GM18868 (cell line): ENCODE measurements around the gene RTN4.
"Not testable (repeated sequence)": the region's sequence is repeated elsewhere in the genome, so short reads cannot be mapped to it uniquely, and the experiment has no call there.

Experiments used
- ATAC-seq: cut with Tn5 transposase; IDR thresholded peaks from one replicate; pipeline ENCODE4 v1.9.1; 2021; ENCODE audit warnings: mild to moderate bottlenecking, moderate library complexity; ENCODE audit not compliant: unreplicated experiment

RTN4 gene

DNA sequence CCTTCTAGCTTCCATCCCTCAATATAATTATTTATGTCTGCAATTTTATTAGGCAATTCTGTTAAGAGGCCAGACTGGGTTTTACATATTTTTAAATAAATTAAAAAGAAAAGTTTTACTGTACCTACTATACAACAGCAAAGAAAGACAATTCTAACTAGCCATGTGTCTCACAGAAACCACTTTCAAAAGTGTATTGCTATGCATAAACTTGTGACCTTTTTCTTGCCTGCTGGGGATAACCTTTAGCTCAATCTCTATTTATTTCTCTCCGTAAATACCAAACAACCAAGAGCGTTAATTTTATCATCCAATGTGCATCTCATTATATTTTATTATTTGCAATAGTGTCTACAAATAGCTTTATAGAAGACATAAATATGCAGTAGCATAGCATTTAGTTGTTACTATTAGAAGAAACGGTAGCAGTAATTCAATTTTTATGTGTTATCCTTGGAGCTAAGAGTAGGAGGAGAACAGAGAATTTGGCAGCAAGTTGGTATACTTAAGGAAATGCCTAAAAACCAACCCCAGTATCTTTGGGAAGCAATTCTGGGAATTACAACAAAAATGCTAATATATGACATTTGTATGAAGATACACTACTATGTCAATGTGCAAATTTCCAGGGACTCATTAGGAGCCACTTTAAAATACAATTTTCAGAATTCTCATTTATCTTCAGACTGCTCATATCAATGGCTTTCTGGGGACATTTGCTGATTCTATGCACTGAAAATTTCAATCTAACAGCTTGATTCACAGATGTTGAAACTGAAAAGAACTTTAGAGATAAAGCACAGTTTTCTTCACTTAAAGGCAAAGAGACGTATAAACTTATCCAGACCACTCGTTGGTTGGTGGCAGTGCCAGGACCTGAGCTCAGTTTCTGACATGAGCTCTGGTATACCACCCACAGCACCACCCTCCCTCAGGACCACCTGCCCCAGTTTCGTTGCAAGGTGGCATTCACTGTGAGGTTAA, 23.0 kb upstream of the RTN4 start:
- no peak for ATAC-seq

DNA sequence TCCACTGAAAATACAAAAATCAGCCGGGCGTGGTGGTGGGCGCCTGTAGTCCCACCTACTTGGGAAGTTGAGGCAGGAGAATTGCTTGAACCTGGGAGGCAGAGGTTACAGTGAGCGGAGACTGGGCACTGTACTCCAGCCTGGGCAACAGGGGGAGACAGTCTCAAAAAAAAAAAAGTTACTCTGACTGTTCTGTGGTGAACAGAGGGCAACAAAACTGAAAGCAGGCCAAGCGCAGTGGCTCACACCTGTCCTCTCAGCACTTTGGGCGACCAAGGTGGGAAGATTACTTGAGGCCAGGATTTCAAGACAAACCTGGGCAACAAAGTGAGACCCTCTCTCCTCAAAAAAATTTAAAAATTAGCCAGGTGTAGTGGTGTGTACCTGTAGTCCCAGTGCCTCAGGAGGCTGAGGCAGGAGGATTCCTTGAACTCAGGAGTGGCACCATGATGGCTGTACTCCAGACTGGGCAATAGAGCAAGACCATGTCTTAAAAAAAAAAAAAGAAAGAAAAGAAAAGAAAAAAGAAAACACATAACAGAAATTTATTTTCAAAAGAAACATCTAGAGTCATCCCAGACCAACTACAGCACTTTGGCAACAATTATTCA, 13.6 kb upstream of the RTN4 start:
- no peak for ATAC-seq

DNA sequence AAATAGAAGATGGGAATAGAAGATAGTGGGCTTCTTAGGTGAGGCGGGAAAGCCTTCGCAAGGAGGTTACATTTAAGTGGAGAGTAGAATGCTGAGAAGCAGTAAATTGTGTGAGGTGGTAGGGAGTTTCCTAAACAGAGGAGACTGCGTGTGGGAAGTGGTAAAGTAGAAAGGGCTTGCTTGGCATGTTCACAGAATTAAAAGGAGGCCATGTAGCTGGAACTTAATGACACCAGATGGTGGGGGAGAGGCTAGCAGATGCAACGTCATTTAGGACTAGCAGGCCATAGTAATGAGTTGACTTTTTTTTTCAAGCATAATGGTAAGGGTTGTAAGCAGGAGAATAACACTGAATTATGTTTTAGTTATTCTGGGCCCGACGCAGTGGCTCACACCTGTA, 13.0 kb upstream of the RTN4 start:
- ATAC-seq = no peak

DNA sequence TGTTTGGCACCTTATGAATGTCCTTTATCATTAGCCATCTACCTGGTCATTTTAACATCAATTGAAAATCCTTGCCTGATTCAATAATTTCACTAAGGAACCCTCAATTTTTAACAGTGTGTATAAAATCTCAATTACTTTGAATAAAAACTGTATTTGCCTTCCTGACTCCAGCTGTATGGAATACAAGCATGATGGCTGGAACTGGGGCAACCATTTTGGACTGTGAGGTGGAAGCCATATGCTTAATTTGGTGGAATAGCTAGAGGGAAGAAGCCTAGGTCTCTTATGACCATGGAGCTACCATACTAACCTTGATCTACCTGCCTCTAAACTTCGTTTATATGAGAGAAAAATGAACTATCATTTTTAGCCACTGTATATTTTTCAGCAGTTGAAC, 12.5 kb upstream of the RTN4 start:
- no peak for ATAC-seq

DNA sequence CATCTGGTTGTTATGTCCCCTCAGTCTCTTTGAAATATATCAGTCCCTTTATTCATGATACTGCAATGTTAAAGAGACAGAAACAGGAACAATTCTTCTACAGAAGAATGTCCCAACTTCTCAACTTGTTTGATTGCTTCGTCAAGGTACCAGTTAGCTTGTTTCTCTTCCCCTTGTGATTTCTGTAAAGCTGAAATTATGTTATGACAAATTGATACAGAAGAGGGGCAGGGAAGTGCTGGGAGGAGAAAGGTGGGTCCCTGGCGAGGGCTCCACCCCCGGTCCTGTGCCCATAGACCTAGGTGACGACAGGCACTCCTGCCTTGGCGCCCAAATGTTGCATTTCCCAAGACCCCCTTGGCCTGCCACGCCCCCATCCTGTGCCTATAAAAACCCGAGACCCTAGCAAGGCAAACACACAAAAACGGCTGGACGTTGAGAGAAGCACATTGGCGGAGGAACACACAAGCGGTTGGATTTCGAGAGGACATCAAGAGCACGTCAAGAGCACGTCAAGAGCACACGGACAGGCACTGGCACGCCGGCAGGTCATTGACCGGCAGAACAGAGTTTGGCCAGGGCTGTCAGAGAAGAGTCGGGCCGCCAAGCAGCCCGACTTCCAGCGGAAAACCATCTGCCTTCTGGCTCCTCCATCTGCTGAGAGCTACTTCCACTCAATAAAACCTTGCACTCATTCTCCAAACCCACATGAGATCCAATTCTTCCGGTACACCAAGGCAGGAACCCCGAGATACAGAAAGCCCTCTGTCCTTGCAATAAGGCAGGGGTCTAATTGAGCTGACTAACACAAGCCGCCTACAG, 11.5 kb upstream of the RTN4 start:
- no peak for ATAC-seq

DNA sequence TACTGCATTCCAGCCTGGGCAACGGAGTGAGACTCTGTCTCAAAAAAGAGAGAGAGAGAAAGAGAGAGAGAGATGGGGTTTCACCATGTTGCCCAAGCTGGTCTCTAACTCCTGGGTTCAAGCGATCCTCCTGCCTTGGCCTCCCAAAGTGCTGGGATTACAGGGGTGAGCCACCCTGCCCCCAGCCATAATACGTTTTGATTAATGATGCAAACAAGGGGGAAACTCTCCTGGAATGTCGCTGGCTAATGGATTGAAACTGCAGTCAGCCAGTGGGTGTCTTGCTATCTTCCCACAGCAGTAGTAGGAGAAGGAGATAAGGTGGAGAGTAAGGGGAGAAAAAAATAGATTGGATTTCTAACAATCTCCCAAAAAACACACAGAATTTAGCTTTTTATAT, 9.5 kb upstream of the RTN4 start:
- ATAC-seq = no peak

DNA sequence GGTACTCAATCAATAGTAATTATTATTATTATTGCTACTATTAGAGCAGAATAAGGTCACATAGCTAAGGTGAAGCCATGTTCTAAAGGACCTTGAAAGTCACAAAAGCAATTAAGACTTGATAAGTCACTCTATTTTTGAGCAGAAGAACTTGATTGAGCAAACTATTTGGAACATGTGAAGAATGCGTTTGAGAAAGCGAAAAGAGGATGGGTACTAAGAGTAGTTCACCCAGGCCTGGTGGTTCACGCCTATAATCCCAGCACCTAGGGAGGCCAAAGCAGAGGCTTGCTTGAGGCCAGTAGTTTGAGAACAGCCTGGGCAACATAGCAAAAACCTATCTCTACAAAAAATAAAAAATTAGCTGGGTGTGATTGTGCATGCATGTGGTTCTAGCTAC, 7.2 kb upstream of the RTN4 start:
- no peak for ATAC-seq

DNA sequence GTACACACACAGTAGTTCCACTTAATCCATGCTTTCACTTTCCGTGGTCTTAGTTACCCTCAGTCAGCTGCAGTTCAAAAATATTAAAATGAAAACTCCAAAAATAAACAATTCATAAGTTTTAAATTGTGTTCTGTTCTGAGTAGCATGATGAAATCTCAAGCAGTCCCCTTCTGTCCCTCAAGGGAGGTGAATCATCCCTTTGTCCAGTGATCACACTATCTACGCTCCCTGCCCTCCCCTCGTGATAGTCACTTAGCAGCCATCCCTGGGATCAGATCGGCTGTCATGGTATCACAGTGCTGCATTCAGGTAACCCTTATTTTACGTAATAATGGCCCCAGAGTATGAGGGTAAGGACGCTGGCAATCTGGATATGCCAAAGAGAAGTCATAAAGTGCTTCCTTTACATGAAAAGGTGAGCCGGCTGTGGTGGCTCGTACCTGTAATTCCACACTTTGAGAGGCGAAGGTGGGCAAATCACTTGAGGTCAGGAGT, 5.8 kb upstream of the RTN4 start:
- ATAC-seq = no peak

DNA sequence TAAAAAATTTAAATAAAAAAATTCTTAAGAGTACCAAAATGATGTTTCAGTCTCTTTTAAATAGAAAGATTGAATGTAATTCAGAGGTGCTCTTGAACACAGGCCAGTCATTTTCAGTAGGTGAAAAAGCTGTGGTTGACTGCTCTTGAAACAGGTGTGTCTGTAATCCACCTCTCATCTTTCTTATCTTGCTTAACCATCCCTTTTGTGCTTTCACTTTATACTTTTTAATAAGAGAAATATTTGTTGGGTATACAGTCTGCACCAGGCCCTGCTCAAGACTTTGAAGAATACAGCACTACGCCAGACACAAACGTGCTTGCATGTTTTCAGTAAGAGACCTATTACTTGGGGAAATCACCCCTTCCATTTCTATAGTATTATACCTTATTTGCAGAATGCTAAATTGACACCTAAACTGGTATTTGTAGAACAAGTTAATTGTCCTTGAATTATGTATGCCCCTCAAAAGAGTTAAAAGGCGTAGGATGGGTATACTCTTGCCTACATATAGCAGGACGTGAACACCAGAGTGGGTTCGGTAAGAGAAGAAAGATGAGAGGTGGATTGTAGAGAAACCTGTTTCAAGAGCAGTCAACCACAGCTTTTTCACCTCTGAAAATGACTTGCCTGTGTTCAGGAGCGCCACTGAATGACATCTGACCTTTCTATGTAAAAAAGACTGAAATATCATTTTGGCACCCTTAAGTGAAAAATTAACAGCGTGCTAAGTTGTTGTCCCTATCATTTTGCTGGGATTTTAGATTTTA, 4.0 kb upstream of the RTN4 start:
- ATAC-seq = peak; percentile 25

DNA sequence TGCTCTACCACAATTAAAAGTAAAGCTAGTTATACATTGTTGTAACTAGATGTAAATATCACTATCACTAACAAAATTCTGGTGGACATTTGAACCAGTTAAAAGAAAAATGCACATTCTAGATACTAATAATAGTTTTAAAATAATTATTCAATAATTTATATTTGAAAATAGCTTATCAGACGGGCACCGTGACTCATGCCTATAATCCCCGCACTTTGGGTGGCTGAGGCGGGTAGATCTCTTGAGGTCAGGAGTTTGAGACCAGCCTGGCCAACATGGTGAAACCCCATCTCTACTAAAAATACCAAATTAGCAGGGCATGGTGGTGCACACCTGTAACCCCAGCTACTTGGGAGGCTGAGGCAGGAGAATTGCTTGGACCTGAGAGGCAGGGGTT, 3.0 kb upstream of the RTN4 start:
- ATAC-seq = not testable (repeated sequence)

DNA sequence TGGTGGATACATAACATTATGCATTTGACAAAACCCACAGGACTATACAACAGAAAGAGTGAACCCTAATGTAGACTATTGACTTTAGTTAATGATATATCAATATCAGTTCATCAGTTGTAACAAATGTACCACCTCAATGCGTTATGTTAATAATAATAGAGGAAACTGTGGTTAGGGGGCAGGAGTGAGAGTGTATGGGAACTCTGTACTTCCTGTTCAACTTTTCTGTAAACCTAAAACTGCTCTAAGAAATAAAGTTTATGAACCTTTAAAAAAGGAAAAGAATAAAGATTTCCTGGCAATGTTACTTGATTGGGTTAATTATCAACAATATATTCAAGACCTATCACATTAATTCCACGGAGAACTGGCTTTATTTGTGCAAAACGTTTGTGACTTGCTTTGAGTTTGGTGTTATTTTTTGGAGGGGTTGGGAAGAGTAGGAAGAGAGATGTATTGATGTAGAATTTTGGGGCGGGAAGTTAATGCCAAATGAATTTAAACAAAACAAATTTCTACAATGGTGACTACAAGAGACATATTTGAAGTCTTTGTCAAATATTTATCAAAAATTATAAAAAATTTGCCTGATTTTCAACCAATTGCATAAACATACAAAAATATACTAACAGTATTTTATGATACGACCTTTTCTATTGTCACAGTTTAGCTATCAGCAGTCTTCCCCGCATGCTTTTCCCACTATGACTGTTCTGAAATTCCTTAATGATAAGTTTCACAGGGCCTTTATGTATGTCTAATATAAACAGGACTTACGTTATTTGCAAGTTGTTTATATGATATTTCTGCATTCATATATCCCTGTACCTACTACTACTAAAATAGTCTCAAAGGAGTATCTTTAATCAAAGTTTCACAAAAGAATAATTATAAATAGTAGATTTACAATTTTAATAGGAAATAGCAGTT, 2.1 kb upstream of the RTN4 start:
- no peak for ATAC-seq

DNA sequence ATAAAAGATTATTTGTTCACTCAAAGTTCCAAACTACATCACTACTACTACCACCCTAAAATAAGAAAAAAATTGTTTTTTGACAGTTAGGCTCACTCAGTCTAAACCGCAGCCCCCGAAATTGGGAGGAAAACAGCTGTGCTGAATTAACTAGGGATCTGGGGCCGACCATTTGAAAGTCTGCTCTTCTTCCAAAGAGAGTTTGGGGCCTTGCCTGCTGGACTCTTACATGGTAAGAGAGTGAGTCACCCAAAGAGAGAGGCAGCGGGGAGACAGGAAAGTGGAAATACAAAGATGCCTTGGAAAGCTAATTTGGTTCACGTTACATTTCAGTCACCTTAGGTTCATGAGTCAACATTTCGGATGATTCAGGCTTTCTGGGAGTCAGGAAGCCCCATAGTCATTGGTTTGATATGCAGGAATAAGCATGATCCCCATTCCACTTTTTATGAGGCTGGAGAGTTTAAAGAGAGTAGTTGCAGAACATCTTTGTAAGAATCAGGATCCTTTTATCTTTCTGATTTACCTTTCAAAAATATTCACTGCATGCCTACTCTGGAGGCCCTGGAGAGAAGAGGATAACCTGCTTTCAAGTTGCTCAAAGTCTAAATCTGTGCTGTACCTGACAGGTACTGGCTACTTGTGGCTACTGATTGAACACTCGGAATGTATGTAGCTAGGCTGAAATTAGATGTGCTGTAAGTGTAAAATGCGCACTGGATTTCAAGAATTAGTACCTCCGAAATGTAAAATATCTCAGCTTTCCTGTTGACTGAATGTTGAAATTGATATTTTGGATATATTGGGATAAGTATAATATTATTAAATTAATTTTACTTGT, 995 bp upstream of the RTN4 start:
- ATAC-seq = no peak

DNA sequence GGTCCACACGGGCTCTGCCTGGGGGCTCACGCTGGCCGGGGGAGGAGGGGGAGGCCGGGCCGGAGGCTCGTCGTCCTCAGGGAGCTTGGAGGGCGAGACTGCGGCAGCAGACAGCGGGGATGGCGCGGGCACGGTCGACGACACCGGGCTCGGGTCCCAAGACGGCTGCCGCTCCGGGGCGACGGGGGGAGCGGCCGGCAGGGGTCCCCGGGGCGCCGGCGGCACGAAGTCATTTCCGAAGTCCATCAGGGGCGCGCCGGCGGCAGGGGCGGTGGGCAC, 491 bp downstream of the RTN4 start:
- no peak for ATAC-seq

DNA sequence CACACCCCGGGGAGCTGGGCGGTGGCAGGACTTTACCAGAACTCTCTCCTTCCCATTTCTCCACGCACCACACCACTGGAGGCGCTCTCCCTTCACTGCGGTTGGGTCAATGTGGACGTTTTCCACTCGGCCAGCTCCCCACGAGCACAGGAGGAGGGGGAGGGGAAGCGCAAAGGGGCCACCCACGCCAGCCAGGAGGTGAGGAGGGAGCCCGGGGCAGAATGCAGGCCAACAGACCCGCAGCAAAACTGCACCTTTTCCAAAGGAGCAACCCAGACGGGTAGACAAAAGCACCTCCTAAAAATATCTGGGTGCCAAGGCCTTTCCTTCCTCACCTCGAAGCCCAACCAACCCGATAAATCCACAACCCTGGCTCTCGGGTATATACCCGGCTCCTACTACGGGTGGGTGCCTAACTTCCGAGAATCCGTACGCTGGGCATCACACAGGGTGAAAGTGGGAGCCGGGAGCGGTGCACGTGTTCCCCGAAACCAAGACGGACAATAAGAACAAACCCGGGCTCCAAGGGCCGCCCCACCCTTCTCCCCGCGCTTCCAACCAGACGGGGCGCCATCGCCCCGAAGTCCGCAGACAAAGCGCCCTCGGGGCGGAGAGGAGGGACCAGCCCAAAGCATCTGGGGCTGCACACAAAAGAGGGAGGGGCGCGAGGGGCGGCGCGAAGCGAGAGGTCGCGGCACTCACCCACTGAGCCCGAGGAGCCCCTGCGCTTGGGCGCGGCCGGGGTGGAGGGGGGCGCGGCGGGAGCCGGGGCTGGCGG, 1.0 kb downstream of the RTN4 start:
- peak; percentile 11 for ATAC-seq

DNA sequence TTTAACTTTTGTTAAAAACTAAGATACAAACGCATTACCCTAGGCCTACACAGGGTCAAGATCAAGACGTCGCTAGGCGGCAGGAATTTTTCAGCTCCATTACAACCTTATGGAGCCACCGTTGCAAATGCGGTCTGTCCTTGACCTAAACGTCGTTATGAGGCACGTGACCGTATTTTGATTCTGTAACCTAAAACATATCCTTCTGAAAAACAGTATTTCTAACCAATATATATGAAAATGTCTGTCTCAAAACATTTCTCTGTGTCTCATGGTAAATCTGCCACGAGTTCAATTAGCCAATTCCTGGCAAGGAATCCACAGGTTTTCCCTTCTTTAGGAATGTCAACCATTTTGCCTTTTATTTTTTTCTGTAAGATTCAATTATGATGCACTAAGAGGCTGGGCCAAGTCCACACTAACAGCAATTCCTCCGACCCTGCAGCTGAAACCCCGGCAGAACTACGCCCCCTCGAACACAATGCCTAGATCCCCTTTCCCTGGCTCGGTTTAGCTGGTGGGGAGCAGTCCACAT, 1.7 kb downstream of the RTN4 start:
- no peak for ATAC-seq

DNA sequence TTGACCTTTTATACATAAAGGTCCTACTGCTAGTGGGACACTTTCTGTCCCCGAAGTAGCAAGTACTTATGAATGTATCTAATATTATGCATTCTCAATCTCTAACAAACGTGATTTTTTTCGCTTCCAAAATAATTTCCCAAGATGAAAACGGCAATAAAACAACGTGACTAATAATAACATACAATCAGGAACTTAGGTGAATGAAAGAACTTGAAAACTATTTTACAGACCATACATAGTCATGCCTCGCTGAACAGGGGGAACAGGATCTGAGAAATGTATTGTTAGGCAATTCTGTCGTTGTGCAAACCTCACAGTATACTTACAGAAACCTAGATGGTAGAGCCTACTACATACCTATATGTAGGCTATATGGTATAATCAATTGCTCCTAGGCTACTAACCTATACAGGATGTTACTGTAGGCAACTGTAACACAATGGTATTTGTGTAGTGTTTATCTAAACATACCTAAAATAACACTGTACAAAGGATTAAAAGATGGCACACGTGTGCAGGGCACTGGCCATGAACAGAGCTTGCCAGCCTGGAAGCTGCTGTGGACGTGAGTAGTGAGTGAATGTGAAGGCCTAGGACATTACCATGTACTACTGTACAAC, 2.5 kb downstream of the RTN4 start:
- no peak for ATAC-seq

DNA sequence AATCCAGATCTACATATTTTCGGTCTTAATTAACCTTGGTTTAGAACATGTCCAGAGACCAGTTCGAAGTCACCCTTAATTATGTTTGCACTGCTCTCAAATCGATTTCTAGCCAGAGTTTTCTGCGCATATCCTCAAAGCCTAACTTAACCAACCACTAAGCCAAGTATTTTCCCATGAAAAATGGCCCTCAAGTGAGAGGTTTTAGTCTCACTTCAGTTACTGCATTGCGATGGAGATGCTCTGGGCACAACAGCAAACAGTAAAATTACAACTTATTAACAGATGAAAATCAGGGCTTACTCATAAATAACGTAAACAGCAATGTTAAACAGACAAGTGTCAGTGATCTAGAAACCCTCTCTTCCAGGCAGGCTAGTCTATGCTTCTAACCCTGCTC, 4.5 kb downstream of the RTN4 start:
- ATAC-seq = no peak
